Activated CD4-positive, alpha-beta T cell treated with anti-CD3 and anti-CD28 coated beads, Interleukin-2, amount 10 ng/mL, durations not matched to agents 7 days and 5 days (primary cell): ENCODE data around the gene GABBR2. TPM values are rescaled to one million over a fixed set of nuclear protein-coding genes. Genes with fewer than 3 reads are reported as not detected.
A peak's percentile ranks its signal among the peaks of the same experiment; 100 is the strongest.

ENCODE experiments used
- CTCF ChIA-PET: fragments of 350-600 bp; sonication (Branson Sonifier 250); formaldehyde crosslinking; loops from one replicate; lab custom pipeline; 2021; ENCODE audit warnings: antibody characterized with exemption; lab: Charles Lee
- POLR2A ChIA-PET: fragments of 350-600 bp; sonication (Branson Sonifier 250); formaldehyde crosslinking; loops from one replicate; lab custom pipeline; 2021; ENCODE audit warnings: antibody characterized with exemption; lab: Charles Lee
- DNase-seq: peaks from one replicate; pipeline ENCODE4 v3.0.0-alpha.2; 2020
- H3K27ac Mint-ChIP-seq: one replicate; pipeline ENCODE4 v1.8.0; 2021; ENCODE audit warnings: mild to moderate bottlenecking, moderate library complexity, mixed read lengths
- H3K27me3 Mint-ChIP-seq: one replicate; pipeline ENCODE4 v1.8.0; 2021; ENCODE audit warnings: mixed read lengths
- H3K36me3 Mint-ChIP-seq: one replicate; pipeline ENCODE4 v1.8.0; 2021; ENCODE audit warnings: low read depth, mixed read lengths
- H3K4me1 Mint-ChIP-seq: one replicate; pipeline ENCODE4 v1.8.0; 2021; ENCODE audit warnings: mixed read lengths
- H3K4me3 Mint-ChIP-seq: one replicate; pipeline ENCODE4 v1.8.0; 2021; ENCODE audit warnings: mild to moderate bottlenecking, moderate library complexity, mixed read lengths
- H3K9me3 Mint-ChIP-seq: one replicate; pipeline ENCODE4 v1.8.0; 2021; ENCODE audit warnings: mixed read lengths
- total RNA-seq, 2 experiments: library from RNA; stranded (reverse); gene quantifications; one replicate each; pipeline ENCODE4 v1.2.3, GENCODE V29; 2021

The GABBR2 gene
- total RNA-seq, 2 experiments from 2014 or later, result not detected

- ChIA-PET POLR2A (no interaction called here), CTCF (interaction anchor here (0.6 kb wide), 1 partner anchor 41 kb away, joined by 3 read pairs; no protein-coding TSS in a partner anchor)
- Mint-ChIP-seq H3K27me3 (peaks cover 45% of the 10 kb centered on the region), H3K9me3 (no peaks in the 10 kb centered on the region), H3K4me3 (no peak overlapping the region), H3K27ac (no peak overlapping the region), H3K4me1 (peaks cover 3% of the 10 kb centered on the region), H3K36me3 (no peaks in the 10 kb centered on the region)
- no peak for DNase-seq
Observed at GRCh38 chr9:98345011-98345410, 363.7 kb downstream of the GABBR2 start.

- DNase-seq, result no peak
- H3K9me3 Mint-ChIP-seq, result no peaks in the 10 kb centered on the region
- peak overlapping the region; percentile 21 for H3K27ac Mint-ChIP-seq
- no peaks in the 10 kb centered on the region for H3K36me3 Mint-ChIP-seq
- ChIA-PET POLR2A (no interaction called here), CTCF (interaction anchor here (0.6 kb wide), 1 partner anchor 41 kb away, joined by 3 read pairs; no protein-coding TSS in a partner anchor)
- H3K27me3 Mint-ChIP-seq, result peaks cover 41% of the 10 kb centered on the region
- H3K4me1 Mint-ChIP-seq, result peaks cover 3% of the 10 kb centered on the region
- no peak overlapping the region for H3K4me3 Mint-ChIP-seq
Observed at GRCh38 chr9:98344581-98344980, 364.2 kb downstream of the GABBR2 start.

GRCh38 chr9:98342820-98343210, 365.9 kb downstream of the GABBR2 start:
- Mint-ChIP-seq H3K36me3 (no peaks in the 10 kb centered on the region), H3K4me3 (no peak overlapping the region), H3K27ac (no peak overlapping the region), H3K9me3 (no peaks in the 10 kb centered on the region), H3K27me3 (peaks cover 40% of the 10 kb centered on the region), H3K4me1 (peaks cover 3% of the 10 kb centered on the region)
- CTCF ChIA-PET, result interaction anchor here (1.7 kb wide), 1 partner anchor 12 kb away, joined by 6 read pairs; no protein-coding TSS in a partner anchor
- POLR2A ChIA-PET, result no interaction called here
- DNase-seq, result no peak

GRCh38 chr9:98342098-98342819, 366.5 kb downstream of the GABBR2 start:
- Mint-ChIP-seq H3K9me3 (no peaks in the 10 kb centered on the region), H3K36me3 (no peaks in the 10 kb centered on the region), H3K27me3 (peaks cover 38% of the 10 kb centered on the region), H3K27ac (no peak overlapping the region), H3K4me3 (no peak overlapping the region), H3K4me1 (peaks cover 3% of the 10 kb centered on the region)
- DNase-seq, result no peak
- CTCF ChIA-PET, result interaction anchor here (1.7 kb wide), 1 partner anchor 11 kb away, joined by 6 read pairs; no protein-coding TSS in a partner anchor
- POLR2A ChIA-PET, result no interaction called here

GRCh38 chr9:98341157-98342097, 367.3 kb downstream of the GABBR2 start:
- Mint-ChIP-seq H3K36me3 (no peaks in the 10 kb centered on the region), H3K4me3 (no peak overlapping the region), H3K27ac (no peak overlapping the region), H3K9me3 (no peaks in the 10 kb centered on the region), H3K4me1 (peaks cover 3% of the 10 kb centered on the region), H3K27me3 (peaks cover 31% of the 10 kb centered on the region)
- DNase-seq, result no peak
- ChIA-PET CTCF (interaction anchor here (1.7 kb wide), 1 partner anchor 10 kb away, joined by 6 read pairs; no protein-coding TSS in a partner anchor), POLR2A (no interaction called here)

GRCh38 chr9:98339987-98340800, 368.5 kb downstream of the GABBR2 start:
- Mint-ChIP-seq H3K27me3 (peaks cover 26% of the 10 kb centered on the region), H3K4me3 (no peak overlapping the region), H3K27ac (no peak overlapping the region), H3K9me3 (no peaks in the 10 kb centered on the region), H3K36me3 (no peaks in the 10 kb centered on the region), H3K4me1 (peaks cover 3% of the 10 kb centered on the region)
- POLR2A ChIA-PET, result no interaction called here
- CTCF ChIA-PET, result interaction anchor here (0.6 to 0.8 kb wide), 2 partner anchors 31 to 1110 kb away, joined by 3 read pairs; no protein-coding TSS in a partner anchor
- DNase-seq, result no peak

- Mint-ChIP-seq H3K36me3 (no peaks in the 10 kb centered on the region), H3K27me3 (peaks cover 14% of the 10 kb centered on the region), H3K4me3 (no peak overlapping the region), H3K9me3 (no peaks in the 10 kb centered on the region), H3K27ac (no peak overlapping the region), H3K4me1 (no peaks in the 10 kb centered on the region)
- no peak for DNase-seq
- ChIA-PET POLR2A (no interaction called here), CTCF (interaction anchor here (0.5 to 1.1 kb wide), 2 partner anchors 21 to 1584 kb away, joined by 3 read pairs; no protein-coding TSS in a partner anchor)
Observed at GRCh38 chr9:98335661-98336060, 373.1 kb downstream of the GABBR2 start.

GRCh38 chr9:98334796-98335195, 373.9 kb downstream of the GABBR2 start:
- ChIA-PET POLR2A (no interaction called here), CTCF (interaction anchor here (1.8 kb wide), 1 partner anchor 11 kb away, joined by 5 read pairs; no protein-coding TSS in a partner anchor)
- H3K4me1 Mint-ChIP-seq, result no peaks in the 10 kb centered on the region
- no peak overlapping the region for H3K27ac Mint-ChIP-seq
- no peak for DNase-seq
- H3K27me3 Mint-ChIP-seq, result peaks cover 12% of the 10 kb centered on the region
- H3K4me3 Mint-ChIP-seq, result no peak overlapping the region
- H3K36me3 Mint-ChIP-seq, result no peaks in the 10 kb centered on the region
- no peaks in the 10 kb centered on the region for H3K9me3 Mint-ChIP-seq

- ChIA-PET POLR2A (no interaction called here), CTCF (interaction anchor here (0.6 to 1.8 kb wide), 2 partner anchors 10 to 15 kb away, joined by 3 to 5 read pairs; no protein-coding TSS in a partner anchor)
- Mint-ChIP-seq H3K27ac (no peak overlapping the region), H3K4me1 (no peaks in the 10 kb centered on the region), H3K27me3 (peaks cover 15% of the 10 kb centered on the region), H3K4me3 (no peak overlapping the region), H3K36me3 (no peaks in the 10 kb centered on the region), H3K9me3 (no peaks in the 10 kb centered on the region)
- no peak for DNase-seq
Observed at GRCh38 chr9:98333703-98334582, 374.8 kb downstream of the GABBR2 start.

GRCh38 chr9:98332405-98332831, 376.3 kb downstream of the GABBR2 start:
- Mint-ChIP-seq H3K4me3 (no peak overlapping the region), H3K36me3 (no peaks in the 10 kb centered on the region), H3K9me3 (no peaks in the 10 kb centered on the region), H3K27ac (no peak overlapping the region), H3K27me3 (peaks cover 12% of the 10 kb centered on the region), H3K4me1 (no peaks in the 10 kb centered on the region)
- no peak for DNase-seq
- POLR2A ChIA-PET, result no interaction called here
- CTCF ChIA-PET, result no interaction called here

- Mint-ChIP-seq H3K27ac (no peak overlapping the region), H3K27me3 (peaks cover 10% of the 10 kb centered on the region), H3K4me1 (no peaks in the 10 kb centered on the region), H3K9me3 (no peaks in the 10 kb centered on the region), H3K4me3 (no peak overlapping the region), H3K36me3 (no peaks in the 10 kb centered on the region)
- CTCF ChIA-PET, result interaction anchor here (1.2 kb wide), 1 partner anchor 11 kb away, joined by 6 read pairs; no protein-coding TSS in a partner anchor
- POLR2A ChIA-PET, result no interaction called here
- DNase-seq, result no peak
Observed at GRCh38 chr9:98331536-98332259, 377.0 kb downstream of the GABBR2 start.
